22Rv1 (cell line): ENCODE results near the gene MDM2.
A peak's percentile ranks its signal among the peaks of the same experiment; 100 is the strongest.

Experiments
- H3K27ac ChIP-seq: fragments of 450-650 bp; 2 replicates; pipeline ENCODE4 v1.5.1; 2017
- CTCF ChIP-seq: fragments of 450-650 bp; IDR thresholded peaks from 2 replicates; pipeline ENCODE4 v1.5.1; 2017; ENCODE audit warnings: mild to moderate bottlenecking
- ZFX ChIP-seq: fragments of 450-650 bp; IDR thresholded peaks from 2 replicates; pipeline ENCODE4 v1.6.1; 2017; ENCODE audit warnings: antibody characterized with exemption, borderline replicate concordance

MDM2 gene

GRCh38 chr12:68785358-68785757, 22.6 kb upstream of the MDM2 start:
- TF ChIP-seq CTCF (no peak), ZFX (no peak)

GRCh38 chr12:68785823-68786222, 22.2 kb upstream of the MDM2 start:
- no peak for TF ChIP-seq ZFX
- TF ChIP-seq CTCF, result no peak
- no peak overlapping the region for H3K27ac ChIP-seq

More at GRCh38 chr12:68785358-68785757, 22.6 kb upstream of the MDM2 start:
- no peak overlapping the region for H3K27ac ChIP-seq

- no peak overlapping the region for H3K27ac ChIP-seq
- TF ChIP-seq CTCF (0 out of 2 replicates have a peak, but pooled peaks have one; percentile 14), ZFX (no peak)
Measured at GRCh38 chr12:68786929-68787328, 21.0 kb upstream of the MDM2 start.

- no peak overlapping the region for H3K27ac ChIP-seq
- no peak for TF ChIP-seq CTCF
- TF ChIP-seq ZFX, result no peak
Measured at GRCh38 chr12:68788554-68789143, 19.3 kb upstream of the MDM2 start.

- TF ChIP-seq ZFX (no peak), CTCF (no peak)
- H3K27ac ChIP-seq, result no peak overlapping the region
Measured at GRCh38 chr12:68789144-68789878, 18.7 kb upstream of the MDM2 start.

- TF ChIP-seq ZFX, result no peak
- TF ChIP-seq CTCF, result no peak
- H3K27ac ChIP-seq, result no peak overlapping the region
Measured at GRCh38 chr12:68790081-68790951, 17.7 kb upstream of the MDM2 start.
